ENCODE results near the gene SYNPO2.

SYNPO2 gene

GRCh38 chr4:119082661-119083060, 194.0 kb downstream of the SYNPO2 start:
- no peak for DNase-seq

- DNase-seq: no peak
Measured at GRCh38 chr4:119084513-119084912, 195.9 kb downstream of the SYNPO2 start.

GRCh38 chr4:119087121-119087520, 198.5 kb downstream of the SYNPO2 start:
- DNase-seq: no peak

- no peak for DNase-seq
Measured at GRCh38 chr4:119087656-119088055, 199.0 kb downstream of the SYNPO2 start.

GRCh38 chr4:119093042-119093827, 204.6 kb downstream of the SYNPO2 start:
- no peak for DNase-seq

GRCh38 chr4:119097282-119097900, 208.7 kb downstream of the SYNPO2 start:
- DNase-seq: no peak

GRCh38 chr4:119098306-119098705, 209.7 kb downstream of the SYNPO2 start:
- DNase-seq: no peak

- no peak for DNase-seq
Measured at GRCh38 chr4:119099227-119099810, 210.7 kb downstream of the SYNPO2 start.

GRCh38 chr4:119100655-119101054, 212.0 kb downstream of the SYNPO2 start:
- DNase-seq: no peak

- DNase-seq: no peak
Measured at GRCh38 chr4:119103263-119103662, 214.6 kb downstream of the SYNPO2 start.

GRCh38 chr4:119104644-119105273, 216.1 kb downstream of the SYNPO2 start:
- no peak for DNase-seq

GRCh38 chr4:119105605-119106004, 217.0 kb downstream of the SYNPO2 start:
- no peak for DNase-seq

- no peak for DNase-seq
Measured at GRCh38 chr4:119106036-119107000, 217.7 kb downstream of the SYNPO2 start.

GRCh38 chr4:119110121-119110520, 221.5 kb downstream of the SYNPO2 start:
- no peak for DNase-seq
